Suprapubic skin (tissue), 4 donors: Measurements from ENCODE around the gene FAM227A. TPM values are rescaled to one million over a fixed set of nuclear protein-coding genes. Genes with fewer than 3 reads are reported as not detected.

ENCODE experiments used
- DNase-seq, 2 donors: peaks; one replicate each; pipeline ENCODE4 v3.0.0-alpha.2; 2019; ENCODE audit warnings: low spot score in 2 of 2
- H3K27ac ChIP-seq: fragments of 200-600 bp; sonication (generic); one replicate; pipeline ENCODE4 v1.5.1; 2019
- H3K27me3 ChIP-seq: fragments of 200-600 bp; sonication (generic); one replicate; pipeline ENCODE4 v1.5.1; 2019
- H3K36me3 ChIP-seq: fragments of 200-600 bp; sonication (generic); one replicate; pipeline ENCODE4 v1.5.1; 2019
- H3K4me1 ChIP-seq: fragments of 200-600 bp; sonication (generic); one replicate; pipeline ENCODE4 v1.5.1; 2019
- H3K4me3 ChIP-seq: fragments of 200-600 bp; sonication (generic); one replicate; pipeline ENCODE4 v1.5.1; 2019; ENCODE audit warnings: mild to moderate bottlenecking
- H3K9me3 ChIP-seq: fragments of 200-600 bp; sonication (generic); one replicate; pipeline ENCODE4 v1.5.1; 2019
- EP300 ChIP-seq: sonication (generic); formaldehyde crosslinking; IDR thresholded peaks from one replicate; pipeline ENCODE4 v1.6.1; 2017; ENCODE audit warnings: antibody characterized with exemption
- POLR2A ChIP-seq, 2 donors: fragments of 450-650 bp; IDR thresholded peaks; one replicate each; pipeline ENCODE4 v1.6.1; 2017; ENCODE audit warnings: antibody characterized with exemption in 2 of 2, mild to moderate bottlenecking in 2 of 2, moderate library complexity in 2 of 2
- POLR2AphosphoS5 ChIP-seq, 3 donors: sonication (generic); formaldehyde crosslinking; IDR thresholded peaks; one replicate each; pipeline ENCODE4 v1.6.1; 2017; ENCODE audit warnings: antibody characterized with exemption in 3 of 3
- WGBS: methylation state at CpG from one replicate; pipeline ENCODE4 v1.1.5; 2018; 5-methylcytosine and 5-hydroxymethylcytosine counted together
- total RNA-seq, 4 donors: library from RNA; depleted of rRNA; stranded (reverse); fragments of >200 nt; gene quantifications; one replicate each; pipeline ENCODE4 v1.1.0, GENCODE V29; 2016
- TF ChIP-seq, protein P1 (sequence below), 2 donors: fragments of 200-600 bp in 1 of 2; fragments of 450-650 bp in 1 of 2; sonication (generic) in 1 of 2; IDR thresholded peaks; one replicate each; pipeline ENCODE4 v1.5.1; 2016 to 2019; ENCODE audit warnings: antibody characterized with exemption in 2 of 2, mild to moderate bottlenecking in 1 of 2, moderate library complexity in 1 of 2

FAM227A gene
- total RNA-seq, 4 donors from 2014 or later, result 0.89 to 6.2 (median 2.2) TPM

DNA sequence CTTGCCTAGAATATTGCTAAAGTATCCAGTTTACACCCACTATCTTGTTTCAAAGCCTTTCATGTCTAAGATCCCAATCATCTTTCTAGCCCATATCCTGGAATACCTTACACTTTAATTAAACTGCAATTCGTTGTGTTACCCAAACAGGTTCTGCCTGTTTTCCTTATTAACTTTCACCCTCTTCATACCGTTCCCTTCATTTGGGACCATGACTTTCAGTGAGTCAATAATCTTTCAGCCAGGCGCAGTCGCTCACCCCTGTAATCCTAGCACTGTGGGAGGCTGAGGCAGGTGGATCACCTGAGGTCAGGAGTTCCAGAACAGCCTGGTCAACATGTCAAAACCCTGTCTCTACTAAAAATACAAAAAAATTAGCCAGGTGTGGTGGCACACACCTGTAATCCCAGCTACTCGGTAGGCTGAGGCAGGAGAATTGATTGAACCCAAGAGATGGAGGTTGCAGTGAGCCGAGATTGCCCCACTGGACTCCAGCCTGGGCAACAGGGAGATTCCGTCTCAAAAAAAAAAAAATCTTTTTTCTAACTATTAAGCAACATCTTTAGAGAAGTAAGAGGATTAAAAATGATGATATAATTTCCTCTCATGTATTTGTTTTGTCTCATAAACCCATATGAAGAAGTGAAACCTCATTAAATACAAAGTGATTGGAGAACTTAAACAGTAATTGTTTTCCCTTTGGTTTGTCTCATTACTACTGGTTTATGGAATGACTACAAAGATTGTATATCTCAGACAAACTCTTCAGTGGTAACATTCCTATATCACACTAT, 106.9 kb downstream of the FAM227A start:
- no peak overlapping the region for H3K27ac ChIP-seq

DNA sequence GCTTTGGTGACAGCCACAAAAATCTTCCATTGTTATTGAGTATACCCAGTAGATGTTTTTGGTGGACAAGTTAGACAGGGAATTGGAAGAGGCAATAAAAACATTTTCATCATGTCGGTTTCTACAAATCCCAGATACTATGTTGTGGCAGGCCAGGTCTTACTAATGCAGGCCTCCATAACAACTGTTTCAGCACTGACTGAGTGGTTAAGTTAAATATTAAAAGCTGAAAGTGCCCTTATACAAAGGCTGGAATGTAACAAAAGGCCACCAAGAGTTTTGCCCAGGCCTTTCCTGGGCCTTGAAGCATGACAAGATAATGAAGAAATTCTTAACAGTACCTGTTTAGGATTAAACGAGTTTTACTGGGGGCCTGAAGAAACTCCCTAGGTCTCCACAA, 115.5 kb downstream of the FAM227A start:
- TF ChIP-seq EP300 (no peak), POLR2A (IDR thresholded peaks at IDR 0.05) (no peak), POLR2AphosphoS5 (IDR thresholded peaks at IDR 0.05) (no peak)
- TF ChIP-seq, protein P1, sequence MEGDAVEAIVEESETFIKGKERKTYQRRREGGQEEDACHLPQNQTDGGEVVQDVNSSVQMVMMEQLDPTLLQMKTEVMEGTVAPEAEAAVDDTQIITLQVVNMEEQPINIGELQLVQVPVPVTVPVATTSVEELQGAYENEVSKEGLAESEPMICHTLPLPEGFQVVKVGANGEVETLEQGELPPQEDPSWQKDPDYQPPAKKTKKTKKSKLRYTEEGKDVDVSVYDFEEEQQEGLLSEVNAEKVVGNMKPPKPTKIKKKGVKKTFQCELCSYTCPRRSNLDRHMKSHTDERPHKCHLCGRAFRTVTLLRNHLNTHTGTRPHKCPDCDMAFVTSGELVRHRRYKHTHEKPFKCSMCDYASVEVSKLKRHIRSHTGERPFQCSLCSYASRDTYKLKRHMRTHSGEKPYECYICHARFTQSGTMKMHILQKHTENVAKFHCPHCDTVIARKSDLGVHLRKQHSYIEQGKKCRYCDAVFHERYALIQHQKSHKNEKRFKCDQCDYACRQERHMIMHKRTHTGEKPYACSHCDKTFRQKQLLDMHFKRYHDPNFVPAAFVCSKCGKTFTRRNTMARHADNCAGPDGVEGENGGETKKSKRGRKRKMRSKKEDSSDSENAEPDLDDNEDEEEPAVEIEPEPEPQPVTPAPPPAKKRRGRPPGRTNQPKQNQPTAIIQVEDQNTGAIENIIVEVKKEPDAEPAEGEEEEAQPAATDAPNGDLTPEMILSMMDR (IDR thresholded peaks at IDR 0.05), result no peak
- Histone ChIP-seq H3K9me3 (no peaks in the 10 kb centered on the region), H3K4me3 (no peak overlapping the region), H3K4me1 (no peaks in the 10 kb centered on the region), H3K36me3 (no peaks in the 10 kb centered on the region), H3K27me3 (no peaks in the 10 kb centered on the region), H3K27ac (no peak overlapping the region)
- WGBS, result 85% methylated on average over 2 of the region's 2 CpGs
- no peak for DNase-seq

More for the DNA sequence above, 106.9 kb downstream of the FAM227A start:
- DNase-seq, result no peak
- Histone ChIP-seq H3K4me1 (peaks cover 5% of the 10 kb centered on the region), H3K4me3 (no peak overlapping the region), H3K36me3 (no peaks in the 10 kb centered on the region), H3K27me3 (no peaks in the 10 kb centered on the region), H3K9me3 (no peaks in the 10 kb centered on the region)
- 68% methylated on average over 7 of the region's 7 CpGs for WGBS
- TF ChIP-seq EP300, result no peak
- TF ChIP-seq POLR2AphosphoS5 (IDR thresholded peaks at IDR 0.05), result no peak
- TF ChIP-seq POLR2A (IDR thresholded peaks at IDR 0.05), result no peak
- TF ChIP-seq, protein P1 (IDR thresholded peaks at IDR 0.05), result no peak

DNA sequence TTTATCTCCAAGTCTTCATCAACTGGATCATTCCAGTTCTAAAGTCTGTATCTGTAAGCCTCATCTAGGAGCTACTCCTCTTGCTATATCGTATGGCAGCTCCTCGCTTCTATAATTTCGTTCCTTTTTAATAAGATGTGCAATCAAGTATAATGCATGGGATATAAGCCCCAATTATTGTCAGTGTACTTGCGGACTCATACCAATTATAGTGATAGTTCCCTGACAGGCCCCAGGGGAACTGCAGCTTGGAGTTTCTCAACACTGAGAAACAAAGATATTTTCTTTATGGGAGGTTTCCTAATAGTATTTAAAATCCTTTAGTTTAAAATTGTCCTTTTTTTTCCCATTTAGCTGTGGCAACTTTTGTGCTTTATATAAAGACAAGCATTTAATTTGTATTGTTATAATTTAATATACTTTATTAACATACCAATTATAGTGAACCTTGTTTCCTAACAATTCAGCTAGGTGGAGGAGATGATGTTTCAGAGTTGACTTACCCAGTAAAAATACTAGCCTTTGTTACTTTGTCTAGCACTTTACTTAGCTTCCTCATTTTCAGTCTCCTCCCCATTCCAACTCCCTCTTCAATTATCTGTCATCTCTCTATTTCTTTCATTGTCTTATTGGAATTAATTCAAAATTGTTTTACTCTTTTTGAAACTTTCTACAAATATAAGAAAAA, 124.8 kb downstream of the FAM227A start:
- TF ChIP-seq EP300, result no peak
- TF ChIP-seq POLR2A (IDR thresholded peaks at IDR 0.05), result no peak
- TF ChIP-seq, protein P1 (IDR thresholded peaks at IDR 0.05), result no peak
- Histone ChIP-seq H3K4me1 (no peaks in the 10 kb centered on the region), H3K27me3 (no peaks in the 10 kb centered on the region), H3K27ac (no peak overlapping the region), H3K36me3 (no peaks in the 10 kb centered on the region), H3K4me3 (no peak overlapping the region), H3K9me3 (no peaks in the 10 kb centered on the region)
- 92% methylated on average over 4 of the region's 4 CpGs for WGBS
- DNase-seq, result no peak

Other genes starting within 250 kb of the FAM227A start
- gene KCNJ4, start 201.2 kb downstream of the FAM227A start, total RNA-seq, result under 1 TPM in 3 of 4 donors, not detected in 1; 0.21 to 0.55 (median 0.32) TPM
- gene KDELR3, start 188.3 kb downstream of the FAM227A start, total RNA-seq, result 1 to 10 TPM; 2.8 to 6.7 (median 3.9) TPM
- 100 to 1,000 TPM; 315 to 696 (median 363) TPM for gene DDX17, start 150.1 kb downstream of the FAM227A start, total RNA-seq
- 10 to 100 TPM in 1 of 4 donors, 1 to 10 TPM in 1, under 1 TPM in 2; 0.25 to 19.0 (median 0.68) TPM for gene DMC1, start 86.2 kb downstream of the FAM227A start, total RNA-seq
- 10 to 100 TPM in 3 of 4 donors, 1 to 10 TPM in 1; 9.9 to 25.7 (median 15.4) TPM for gene CBY1, start 246 bp upstream of the FAM227A start, total RNA-seq
- gene TOMM22, start 25.6 kb upstream of the FAM227A start, total RNA-seq, result 10 to 100 TPM; 15.6 to 56.2 (median 36.7) TPM
- gene JOSD1, start 44.6 kb upstream of the FAM227A start, total RNA-seq, result 10 to 100 TPM; 51.4 to 87.4 (median 62.3) TPM
- 100 to 1,000 TPM in 1 of 4 donors, 10 to 100 TPM in 3; 73.0 to 100 (median 76.8) TPM for gene GTPBP1, start 49.6 kb upstream of the FAM227A start, total RNA-seq
- 100 to 1,000 TPM; 186 to 262 (median 232) TPM for gene SUN2, start 99.6 kb upstream of the FAM227A start, total RNA-seq
- gene DNAL4, start 137.8 kb upstream of the FAM227A start, total RNA-seq, result 10 to 100 TPM; 21.8 to 27.7 (median 27.6) TPM
- 1 to 10 TPM; 1.0 to 2.4 (median 2.1) TPM for gene NPTXR, start 187.6 kb upstream of the FAM227A start, total RNA-seq
- 10 to 100 TPM; 11.5 to 31.4 (median 22.1) TPM for gene CBX6, start 215.8 kb upstream of the FAM227A start, total RNA-seq